ENCODE results near the gene PIP5K1C. TPM values are rescaled to one million over a fixed set of nuclear protein-coding genes. Genes with fewer than 3 reads are reported as not detected.

PIP5K1C gene
- 15.4 and 18.4 TPM in 2 replicates for total RNA-seq (ENCODE audit: low replicate concordance)

DNA sequence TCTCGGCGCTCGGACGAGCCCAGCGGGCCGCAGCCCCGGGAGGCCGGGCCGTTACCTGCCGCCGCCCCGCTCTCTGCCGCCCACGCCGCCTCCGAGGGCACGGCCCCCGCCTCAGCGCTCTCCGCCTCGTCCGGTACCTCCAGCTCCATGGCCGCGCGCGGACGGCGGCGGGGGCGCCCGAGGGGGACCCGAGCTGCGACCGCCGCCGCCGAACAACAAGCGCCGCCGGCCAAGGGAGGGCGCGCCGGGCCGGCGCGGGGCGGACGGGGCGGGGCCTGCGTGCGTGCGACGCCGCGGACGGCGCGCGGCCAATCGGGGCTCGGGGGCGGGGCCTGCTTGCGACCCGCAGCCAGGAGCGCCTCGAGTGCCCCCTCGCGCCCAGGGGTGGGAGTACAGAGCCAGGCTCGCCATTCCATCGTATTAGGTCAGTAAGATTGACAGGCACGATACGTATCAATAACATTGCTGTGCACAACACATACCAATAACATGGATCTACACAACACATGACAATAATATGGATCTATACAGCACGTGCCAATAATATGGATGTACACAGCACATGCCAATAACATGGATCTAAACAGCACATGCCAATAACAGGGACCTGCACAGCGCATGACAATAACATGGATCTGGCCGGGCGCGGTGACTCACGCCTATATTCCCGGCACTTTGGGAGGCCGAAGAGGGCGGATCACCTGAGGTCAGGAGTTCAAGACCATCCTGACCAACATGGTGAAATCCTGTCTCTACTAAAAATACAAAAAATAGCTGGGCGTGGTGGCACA lies at the start of gene PIP5K1C:
TSS of gene PIP5K1C (minus strand) at position 227 of the 791 bp plus-strand sequence. CDS start at position 149, 78 bp downstream.

GRCh38 chr19:3708207-3708931 lies 8.1 kb upstream of the PIP5K1C start, which contains the start of gene TJP3:
Gene TJP3, plus strand, starts transcription at chr19:3708384. Its CDS starts 20,049 bp downstream, at chr19:3728433.

GRCh38 chr19:3626473-3627350 lies 73.6 kb downstream of the PIP5K1C start, which contains the start of gene CACTIN:
Gene CACTIN, minus strand, starts transcription at chr19:3626790. Its CDS starts 28 bp downstream, at chr19:3626762.

GRCh38 chr19:3606690-3607289 lies 93.5 kb downstream of the PIP5K1C start, which contains the start of gene TBXA2R:
Gene TBXA2R, minus strand, starts transcription at chr19:3606875. Its CDS starts 6,241 bp downstream, at chr19:3600634.

GRCh38 chr19:3585301-3586126 lies 114.8 kb downstream of the PIP5K1C start, which contains the start of gene GIPC3:
Gene GIPC3, plus strand, starts transcription at chr19:3585478. Its CDS starts 120 bp downstream, at chr19:3585598.

Other genes starting within 250 kb of the PIP5K1C start
- not detected in 2 replicates for gene SMIM24, start 219.9 kb downstream of the PIP5K1C start, total RNA-seq (ENCODE audit: low replicate concordance)
- not detected in 2 replicates for gene SMIM44, start 217.0 kb downstream of the PIP5K1C start, total RNA-seq (ENCODE audit: low replicate concordance)
- 6.0 and 14.1 TPM in 2 replicates for gene DOHH, start 199.8 kb downstream of the PIP5K1C start, total RNA-seq (ENCODE audit: low replicate concordance)
- gene FZR1, start 194.2 kb downstream of the PIP5K1C start, total RNA-seq (ENCODE audit: low replicate concordance), result 32.2 and 35.6 TPM in 2 replicates
- gene TEKTIP1, start 161.3 kb downstream of the PIP5K1C start, total RNA-seq (ENCODE audit: low replicate concordance), result not detected in 2 replicates
- 64.7 and 87.5 TPM in 2 replicates for gene MFSD12, start 142.9 kb downstream of the PIP5K1C start, total RNA-seq (ENCODE audit: low replicate concordance)
- 39.9 and 73.1 TPM in 2 replicates for gene HMG20B, start 127.5 kb downstream of the PIP5K1C start, total RNA-seq (ENCODE audit: low replicate concordance)
- gene GIPC3, start 115.0 kb downstream of the PIP5K1C start, total RNA-seq (ENCODE audit: low replicate concordance), result 0.08 TPM in 1 of 2 replicates, not detected in the other
- 1.4 and 1.5 TPM in 2 replicates for gene TBXA2R, start 93.6 kb downstream of the PIP5K1C start, total RNA-seq (ENCODE audit: low replicate concordance)
- 23.2 and 40.0 TPM in 2 replicates for gene CACTIN, start 73.7 kb downstream of the PIP5K1C start, total RNA-seq (ENCODE audit: low replicate concordance)
- gene TJP3, start 7.9 kb upstream of the PIP5K1C start, total RNA-seq (ENCODE audit: low replicate concordance), result not detected in 2 replicates
- gene APBA3, start 61.2 kb upstream of the PIP5K1C start, total RNA-seq (ENCODE audit: low replicate concordance), result 9.4 and 14.6 TPM in 2 replicates
- gene MRPL54, start 62.2 kb upstream of the PIP5K1C start, total RNA-seq (ENCODE audit: low replicate concordance), result 11.2 and 41.4 TPM in 2 replicates
- gene RAX2, start 71.8 kb upstream of the PIP5K1C start, total RNA-seq (ENCODE audit: low replicate concordance), result not detected in 2 replicates
- gene MATK, start 85.9 kb upstream of the PIP5K1C start, total RNA-seq (ENCODE audit: low replicate concordance), result 0.70 TPM in 1 of 2 replicates, not detected in the other
- not detected in 2 replicates for gene ZFR2, start 168.6 kb upstream of the PIP5K1C start, total RNA-seq (ENCODE audit: low replicate concordance)
- gene ATCAY, start 180.2 kb upstream of the PIP5K1C start, total RNA-seq (ENCODE audit: low replicate concordance), result not detected in 2 replicates
- not detected in 2 replicates for gene NMRK2, start 232.6 kb upstream of the PIP5K1C start, total RNA-seq (ENCODE audit: low replicate concordance)

Measured in smooth muscle cell of the coronary artery (primary cell).